Common myeloid progenitor, CD34-positive (primary cell): Measurements from ENCODE around the gene NT5M.
A peak's percentile ranks its signal among the peaks of the same experiment; 100 is the strongest.

Source experiments
- CTCF ChIA-PET: fragments of 350-600 bp; sonication (Branson Sonifier 250); formaldehyde crosslinking; loops from one replicate; lab custom pipeline; 2021; ENCODE audit warnings: antibody characterized with exemption; lab: Charles Lee
- POLR2A ChIA-PET: fragments of 350-600 bp; sonication (Branson Sonifier 250); formaldehyde crosslinking; loops from one replicate; lab custom pipeline; 2021; ENCODE audit warnings: antibody characterized with exemption; lab: Charles Lee
- DNase-seq, 3 donors: peaks; one replicate each; pipeline versions ENCODE4 v3.0.0 to v3.0.0-alpha.2; 2013
- H3K27ac ChIP-seq, 2 experiments: 1 replicate in 1 of 2; 2 replicates in 1 of 2; pipeline ENCODE4 v1.7.0; 2013; ENCODE audit warnings: inconsistent platforms in 2 of 2, low read length in 2 of 2, mild to moderate bottlenecking in 2 of 2, low read depth in 1 of 2, moderate library complexity in 1 of 2; ENCODE audit not compliant: severe bottlenecking in 2 of 2, insufficient read depth in 1 of 2, poor library complexity in 1 of 2
- H3K27me3 ChIP-seq, 5 experiments: replicated peaks in 2 of 5; 1 replicate in 3 of 5; 2 replicates in 2 of 5; pipeline versions ENCODE4 v1.6.1 to v1.7.0; 2013; ENCODE audit warnings: low read length in 4 of 5, mild to moderate bottlenecking in 2 of 5, moderate library complexity in 2 of 5, inconsistent platforms in 1 of 5; ENCODE audit not compliant: insufficient read depth in 5 of 5, control insufficient read depth in 4 of 5
- H3K36me3 ChIP-seq, 4 experiments: 1 replicate in 2 of 4; 2 replicates in 2 of 4; pipeline versions ENCODE4 v1.6.1 to v1.7.0; 2013; ENCODE audit warnings: low read length in 3 of 4, control low read depth in 1 of 4, mild to moderate bottlenecking in 1 of 4; ENCODE audit not compliant: control insufficient read depth in 4 of 4, insufficient read depth in 4 of 4
- H3K4me1 ChIP-seq, 4 experiments: 1 replicate in 3 of 4; 2 replicates in 1 of 4; pipeline versions ENCODE4 v1.6.1 to v1.7.1; 2013; ENCODE audit warnings: low read length in 3 of 4, mild to moderate bottlenecking in 3 of 4, control low read depth in 1 of 4, inconsistent platforms in 1 of 4, moderate library complexity in 1 of 4; ENCODE audit not compliant: control insufficient read depth in 4 of 4, insufficient read depth in 4 of 4; ENCODE audit errors: control extremely low read depth in 1 of 4
- H3K4me3 ChIP-seq, 7 experiments: 1 replicate in 4 of 7; 2 replicates in 3 of 7; pipeline versions ENCODE4 v1.5.1 to v1.7.0; 2013; ENCODE audit warnings: mild to moderate bottlenecking in 7 of 7, low read length in 6 of 7, moderate library complexity in 6 of 7, inconsistent platforms in 2 of 7, low read depth in 2 of 7, control low read depth in 1 of 7; ENCODE audit not compliant: insufficient read depth in 4 of 7, control insufficient read depth in 1 of 7; ENCODE audit errors: extremely low read depth in 1 of 7
- H3K9me3 ChIP-seq, 5 experiments: 1 replicate in 4 of 5; 2 replicates in 1 of 5; pipeline versions ENCODE4 v1.6.1 to v1.7.1; 2013; ENCODE audit warnings: low read length in 4 of 5, mild to moderate bottlenecking in 2 of 5, inconsistent platforms in 1 of 5, low read depth in 1 of 5, moderate library complexity in 1 of 5; ENCODE audit not compliant: control insufficient read depth in 4 of 5, insufficient read depth in 2 of 5; ENCODE audit errors: control extremely low read depth in 1 of 5
- WGBS: methylation state at CpG from one replicate; pipeline ENCODE4 v1.1.5; 2013; ENCODE audit not compliant: insufficient coverage; 5-methylcytosine and 5-hydroxymethylcytosine counted together

NT5M gene

DNA sequence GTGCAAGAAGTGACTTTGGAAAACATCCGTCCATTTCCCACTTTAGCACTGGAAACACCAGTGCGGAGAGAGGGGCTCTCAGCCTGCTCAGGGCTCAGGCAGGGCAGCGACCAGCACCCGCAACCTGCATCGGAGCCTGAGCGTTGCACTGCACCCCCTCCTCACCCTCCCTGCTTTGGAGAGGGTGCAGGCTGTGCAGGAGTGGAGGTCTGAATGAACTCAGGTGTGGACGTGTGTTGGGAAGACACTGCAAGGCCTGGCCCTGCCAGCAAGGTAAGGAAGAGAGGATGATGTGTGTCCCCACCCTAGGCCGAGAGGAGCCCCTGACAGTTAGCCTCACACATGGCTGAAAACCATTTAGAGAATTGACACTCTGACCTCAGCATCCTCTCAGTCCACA lies 81.8 kb downstream of the NT5M start:
- ChIA-PET CTCF (interaction anchor here (1.1 kb wide), 1 partner anchor 13 kb away, joined by 3 read pairs; no protein-coding TSS in a partner anchor), POLR2A (no interaction called here)
- peaks cover 0 to 2% (median 0%) of the 10 kb centered on the region in 5 experiments for H3K27me3 ChIP-seq
- DNase-seq, result no peak
- no peaks in the 10 kb centered on the region for H3K9me3 ChIP-seq
- H3K27ac ChIP-seq, result no peak overlapping the region
- H3K4me3 ChIP-seq, result no peak overlapping the region
- 95% methylated on average over 5 of the region's 8 CpGs for WGBS
- no peaks in the 10 kb centered on the region for H3K36me3 ChIP-seq
- peaks cover 0 to 23% (median 4%) of the 10 kb centered on the region in 4 experiments for H3K4me1 ChIP-seq

DNA sequence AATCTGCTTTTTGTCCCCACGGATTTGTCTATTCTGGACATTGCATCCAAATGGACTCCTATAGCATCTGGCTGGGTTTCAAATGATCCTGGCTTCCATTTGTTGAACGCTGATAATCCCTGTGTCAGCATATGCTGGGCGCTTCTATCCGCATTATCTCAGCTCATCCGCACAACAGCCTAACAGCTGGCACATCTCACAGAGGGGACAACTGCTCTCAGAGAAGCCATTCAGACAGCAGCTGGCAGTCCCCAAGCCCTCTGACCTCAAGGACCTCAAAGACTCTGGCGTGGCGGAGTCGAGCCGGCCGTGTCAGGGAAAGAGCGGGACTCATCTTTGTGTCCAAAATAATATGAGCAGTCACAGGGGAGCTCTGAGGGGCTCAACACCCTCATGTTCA lies 82.3 kb downstream of the NT5M start:
- Histone ChIP-seq H3K27me3 (peaks cover 0 to 2% (median 0%) of the 10 kb centered on the region in 5 experiments), H3K4me1 (peaks cover 0 to 22% (median 4%) of the 10 kb centered on the region in 4 experiments), H3K4me3 (no peak overlapping the region), H3K36me3 (no peaks in the 10 kb centered on the region), H3K9me3 (no peaks in the 10 kb centered on the region), H3K27ac (no peak overlapping the region)
- WGBS, result 100% methylated on average over 11 of the region's 11 CpGs
- DNase-seq, result no peak
- POLR2A ChIA-PET, result no interaction called here
- CTCF ChIA-PET, result interaction anchor here (0.7 to 1.1 kb wide), 2 partner anchors 11 to 13 kb away, joined by 3 read pairs; no protein-coding TSS in a partner anchor

DNA sequence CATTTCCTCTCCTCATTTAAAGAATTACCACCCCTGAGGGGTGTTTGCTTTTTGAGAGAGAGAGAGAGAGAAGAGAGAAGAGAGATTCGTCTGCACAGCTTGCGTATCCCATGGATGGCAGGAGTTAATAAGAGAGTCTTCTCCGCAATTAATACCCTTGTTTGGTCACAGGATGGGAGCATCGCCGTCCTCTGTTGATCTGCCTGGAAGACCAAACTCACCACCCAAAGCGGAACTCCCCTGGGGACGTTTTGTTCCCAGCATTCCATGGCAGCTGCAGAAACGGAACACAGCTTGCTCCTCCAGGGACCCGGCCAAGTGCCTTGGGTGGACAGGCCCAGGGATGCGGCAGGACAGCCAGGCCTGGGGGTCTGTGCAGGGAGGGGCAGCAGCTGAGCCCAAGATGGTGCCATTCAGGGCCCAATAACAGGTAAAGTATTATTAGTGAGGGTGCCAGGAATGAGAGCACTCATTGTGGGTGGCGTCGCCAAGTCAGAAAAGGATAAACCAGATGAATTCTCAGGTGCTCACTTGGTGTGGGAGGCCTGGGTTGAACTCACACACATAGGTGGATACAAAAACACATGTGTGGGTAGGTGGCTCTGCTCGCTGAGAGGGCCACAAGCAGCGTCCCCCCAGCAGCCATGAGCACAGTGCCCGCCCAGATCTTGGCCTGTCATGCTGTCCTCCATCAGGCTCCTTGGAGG lies 83.1 kb downstream of the NT5M start:
- ChIA-PET CTCF (interaction anchor here (0.7 to 1.1 kb wide), 2 partner anchors 12 to 14 kb away, joined by 3 read pairs; no protein-coding TSS in a partner anchor), POLR2A (no interaction called here)
- H3K27me3 ChIP-seq, result peaks cover 0 to 2% (median 0%) of the 10 kb centered on the region in 5 experiments
- H3K36me3 ChIP-seq, result no peaks in the 10 kb centered on the region
- 95% methylated on average over 12 of the region's 15 CpGs for WGBS
- DNase-seq, result no peak
- H3K4me1 ChIP-seq, result peaks cover 0 to 22% (median 4%) of the 10 kb centered on the region in 4 experiments
- H3K4me3 ChIP-seq, result no peak overlapping the region
- no peak overlapping the region for H3K27ac ChIP-seq
- no peaks in the 10 kb centered on the region for H3K9me3 ChIP-seq

DNA sequence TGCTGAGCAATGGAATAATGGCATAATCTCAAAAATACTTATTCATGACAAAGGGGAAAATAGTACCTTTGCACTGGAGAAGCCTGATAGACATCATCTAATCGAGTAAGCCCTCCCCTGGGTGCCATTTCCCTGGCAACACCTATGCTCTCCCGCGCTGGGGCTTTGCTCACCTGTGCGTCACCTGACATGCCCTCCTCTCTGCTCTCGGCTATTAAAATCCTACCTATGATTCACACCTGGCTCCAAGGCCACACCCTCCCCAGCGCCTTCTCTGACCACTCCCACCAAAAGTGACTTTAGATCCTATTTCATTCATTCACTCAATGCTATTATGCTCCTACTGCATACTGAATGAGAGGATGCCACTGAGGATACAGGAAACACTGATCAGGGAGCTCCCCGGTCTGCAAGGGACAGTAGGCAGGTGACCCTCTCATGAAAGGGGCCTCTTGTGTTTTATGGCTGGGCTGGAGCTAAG lies 83.9 kb downstream of the NT5M start:
- no peak overlapping the region for H3K27ac ChIP-seq
- no peaks in the 10 kb centered on the region for H3K9me3 ChIP-seq
- peaks cover 0 to 30% (median 10%) of the 10 kb centered on the region in 4 experiments for H3K4me1 ChIP-seq
- no peaks in the 10 kb centered on the region for H3K36me3 ChIP-seq
- peaks cover 0 to 2% (median 0%) of the 10 kb centered on the region in 5 experiments for H3K27me3 ChIP-seq
- DNase-seq, result no peak
- no peak overlapping the region for H3K4me3 ChIP-seq
- ChIA-PET CTCF (interaction anchor here (1.2 kb wide), 2 partner anchors 13 to 21 kb away, joined by 3 to 4 read pairs; no protein-coding TSS in a partner anchor), POLR2A (no interaction called here)
- WGBS, result 100% methylated on average over 5 of the region's 7 CpGs

DNA sequence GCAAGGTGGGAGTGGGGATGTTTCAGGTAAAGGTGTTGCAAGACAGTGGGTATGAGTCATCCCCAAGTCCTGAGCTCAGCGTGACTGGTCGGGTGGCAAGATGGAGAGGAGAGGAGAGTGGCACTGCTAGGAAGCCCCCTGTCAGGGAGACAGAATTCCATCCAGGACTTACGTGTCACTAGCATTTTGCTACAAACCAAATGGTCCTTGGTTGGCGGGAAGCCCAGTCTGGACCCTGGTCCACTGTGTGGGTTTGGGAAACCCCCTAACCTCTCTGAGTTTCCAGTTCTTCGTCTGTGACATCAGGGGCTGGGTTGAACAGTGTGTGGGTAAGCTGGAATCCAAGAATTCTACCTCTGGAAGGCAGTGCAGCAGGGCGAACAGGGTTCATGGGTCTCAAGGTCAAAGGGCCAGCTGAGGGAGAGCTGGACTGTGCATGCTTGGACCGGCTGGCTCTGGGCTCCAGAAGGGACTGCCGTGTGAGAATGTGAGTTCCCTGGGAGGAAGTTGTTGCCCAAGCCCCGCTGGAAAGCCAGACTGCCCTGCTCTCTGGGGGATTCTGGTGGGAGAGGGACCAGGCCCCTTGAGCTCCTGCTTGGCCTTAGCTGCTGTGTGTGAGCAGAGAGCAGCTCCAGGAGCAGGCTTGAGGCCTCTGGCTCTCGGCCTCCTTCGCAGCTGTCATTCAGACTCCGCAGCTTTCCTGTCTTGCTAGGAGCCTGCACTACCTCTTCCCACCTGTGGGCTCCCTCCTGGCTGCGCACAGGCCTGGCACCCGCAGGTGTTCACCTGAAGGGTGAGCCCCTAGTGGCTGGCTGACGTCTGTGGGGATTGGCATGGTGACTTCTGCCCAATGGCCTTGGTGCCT lies 84.6 kb downstream of the NT5M start:
- Histone ChIP-seq H3K36me3 (no peaks in the 10 kb centered on the region), H3K4me3 (no peak overlapping the region), H3K27me3 (peaks cover 0 to 2% (median 0%) of the 10 kb centered on the region in 5 experiments), H3K4me1 (peaks cover 3 to 31% (median 15%) of the 10 kb centered on the region in 4 experiments), H3K9me3 (no peaks in the 10 kb centered on the region), H3K27ac (no peak overlapping the region)
- WGBS, result 89% methylated on average over 12 of the region's 15 CpGs
- POLR2A ChIA-PET, result interaction anchor here (0.6 kb wide), 1 partner anchor 167 kb away, joined by 3 read pairs; no protein-coding TSS in a partner anchor
- CTCF ChIA-PET, result interaction anchor here (0.7 to 1.2 kb wide), 5 partner anchors 12 to 253 kb away, joined by 3 to 4 read pairs (median 3); no protein-coding TSS in a partner anchor
- DNase-seq, result peak in 2 of 3 donors; percentile 36 to 57

DNA sequence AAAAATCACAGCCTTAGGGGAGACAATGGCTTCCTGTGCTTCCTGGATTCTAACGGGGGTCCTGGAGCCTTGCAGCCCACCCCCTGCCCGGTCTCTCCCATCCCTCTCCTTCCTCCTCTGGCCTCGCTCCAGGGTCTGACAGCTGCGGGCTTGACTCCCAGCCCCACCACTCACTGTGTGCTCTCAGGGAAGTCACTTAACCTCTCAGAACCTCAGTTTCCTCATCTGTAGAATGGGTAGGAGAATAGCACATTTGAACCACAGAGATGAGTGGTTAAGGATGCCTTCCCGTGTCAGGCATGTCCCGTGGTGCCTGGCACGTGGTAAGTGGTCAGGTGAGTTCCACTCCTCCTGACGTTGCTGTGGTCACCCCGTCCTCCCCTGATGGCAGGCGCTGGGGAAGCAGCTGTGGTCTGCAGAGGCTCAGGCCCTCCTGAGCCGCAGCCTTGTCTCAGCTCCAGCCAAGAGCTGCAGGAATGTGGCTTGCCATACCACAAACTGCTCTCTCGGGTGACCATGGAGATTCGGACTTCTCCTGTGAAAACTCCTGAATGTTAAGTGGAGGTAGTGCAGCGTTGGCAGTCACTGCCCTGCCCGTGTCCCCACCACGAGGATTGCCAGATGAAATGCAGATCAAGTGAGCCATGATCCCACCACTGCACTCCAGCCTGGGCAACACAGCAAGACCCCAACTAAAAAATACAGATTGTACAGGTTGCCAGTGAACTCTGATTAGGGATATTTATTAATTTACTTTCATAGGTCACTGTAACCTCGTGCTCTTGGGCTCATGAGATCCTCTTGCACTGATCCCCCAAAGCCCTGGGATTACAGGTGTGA lies 85.7 kb downstream of the NT5M start:
- POLR2A ChIA-PET, result interaction anchor here (0.6 kb wide), 1 partner anchor 169 kb away, joined by 3 read pairs; no protein-coding TSS in a partner anchor
- CTCF ChIA-PET, result no interaction called here
- 90% methylated on average over 12 of the region's 17 CpGs for WGBS

More for the DNA sequence above, 85.7 kb downstream of the NT5M start:
- Histone ChIP-seq H3K36me3 (no peaks in the 10 kb centered on the region), H3K4me1 (peaks cover 3 to 33% (median 13%) of the 10 kb centered on the region in 4 experiments), H3K27me3 (peaks cover 0 to 2% (median 0%) of the 10 kb centered on the region in 5 experiments), H3K27ac (no peak overlapping the region), H3K9me3 (no peaks in the 10 kb centered on the region), H3K4me3 (no peak overlapping the region)
- no peak for DNase-seq
